ENCODE measurements around the gene EZH2.

Gene EZH2

DNA sequence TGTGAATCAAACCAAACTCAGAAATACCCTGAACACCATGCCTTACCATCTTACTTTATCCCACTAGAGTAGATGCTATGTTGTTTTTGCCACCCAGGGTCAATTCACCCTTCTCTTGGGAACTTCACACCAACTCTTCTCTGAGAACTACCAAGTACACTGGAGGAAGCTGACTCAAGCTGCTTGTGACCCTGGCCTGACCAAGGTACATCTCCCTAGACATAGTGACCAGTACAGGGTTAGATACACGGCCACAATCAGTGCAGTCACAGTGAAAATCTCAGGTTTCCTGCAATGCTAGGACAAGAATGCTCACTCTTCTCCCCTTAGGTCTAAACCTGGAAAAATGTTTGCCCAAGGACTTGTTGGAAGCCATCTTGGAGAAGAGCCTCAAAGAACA is 31.8 kb downstream of the EZH2 start:
- no peak for DNase-seq

DNA sequence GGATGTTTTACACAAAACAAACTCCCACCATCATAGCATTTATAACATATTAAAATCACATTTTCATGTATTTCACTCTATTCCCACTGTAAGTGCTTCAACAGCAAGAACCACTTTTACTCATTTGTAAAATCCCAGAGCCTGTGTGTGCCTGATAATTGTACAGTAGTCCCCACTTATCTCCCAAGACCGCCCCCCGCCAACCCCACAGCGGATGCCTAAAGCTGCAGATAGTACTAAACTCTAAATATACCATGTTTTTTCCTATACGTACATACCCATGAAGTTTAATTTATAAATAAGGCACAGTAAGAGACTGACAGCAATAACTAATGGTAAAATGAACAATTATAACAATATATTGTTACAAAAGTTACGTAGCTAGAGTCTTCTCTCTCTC is 33.5 kb downstream of the EZH2 start:
- DNase-seq: no peak

DNA sequence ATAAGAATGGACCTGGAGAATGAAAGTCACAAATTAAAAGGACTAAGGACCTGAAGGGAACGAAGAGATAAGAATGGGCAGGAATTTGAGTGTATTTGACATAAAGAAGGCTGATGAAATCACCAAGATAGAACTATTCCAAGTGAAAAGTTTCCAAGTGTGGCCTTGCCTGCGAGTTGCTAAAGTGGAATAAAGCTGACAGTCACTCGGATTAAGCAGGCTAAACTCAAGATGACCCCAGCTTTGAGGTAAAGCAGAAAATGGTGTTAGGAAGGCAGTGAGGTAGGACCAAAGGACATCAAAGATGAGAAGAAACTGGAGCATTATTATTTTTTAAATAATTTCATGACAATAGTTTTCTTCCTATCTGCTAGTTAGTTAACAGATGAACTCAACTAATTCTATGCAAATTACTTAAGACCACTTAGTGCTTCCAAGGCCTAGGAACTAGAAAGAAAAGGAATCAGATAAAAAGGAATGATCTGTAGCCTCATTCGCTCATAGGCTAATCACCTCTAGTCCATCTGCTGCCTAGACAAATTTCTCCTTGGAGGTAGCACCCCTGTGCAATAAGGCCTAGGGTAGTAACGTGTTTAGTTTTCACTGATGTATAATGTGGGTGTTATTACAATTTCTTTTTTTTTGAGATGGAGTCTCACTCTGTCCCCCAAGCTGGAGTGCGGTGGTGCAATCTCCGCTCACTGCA is 34.5 kb downstream of the EZH2 start:
- no peak for DNase-seq

DNA sequence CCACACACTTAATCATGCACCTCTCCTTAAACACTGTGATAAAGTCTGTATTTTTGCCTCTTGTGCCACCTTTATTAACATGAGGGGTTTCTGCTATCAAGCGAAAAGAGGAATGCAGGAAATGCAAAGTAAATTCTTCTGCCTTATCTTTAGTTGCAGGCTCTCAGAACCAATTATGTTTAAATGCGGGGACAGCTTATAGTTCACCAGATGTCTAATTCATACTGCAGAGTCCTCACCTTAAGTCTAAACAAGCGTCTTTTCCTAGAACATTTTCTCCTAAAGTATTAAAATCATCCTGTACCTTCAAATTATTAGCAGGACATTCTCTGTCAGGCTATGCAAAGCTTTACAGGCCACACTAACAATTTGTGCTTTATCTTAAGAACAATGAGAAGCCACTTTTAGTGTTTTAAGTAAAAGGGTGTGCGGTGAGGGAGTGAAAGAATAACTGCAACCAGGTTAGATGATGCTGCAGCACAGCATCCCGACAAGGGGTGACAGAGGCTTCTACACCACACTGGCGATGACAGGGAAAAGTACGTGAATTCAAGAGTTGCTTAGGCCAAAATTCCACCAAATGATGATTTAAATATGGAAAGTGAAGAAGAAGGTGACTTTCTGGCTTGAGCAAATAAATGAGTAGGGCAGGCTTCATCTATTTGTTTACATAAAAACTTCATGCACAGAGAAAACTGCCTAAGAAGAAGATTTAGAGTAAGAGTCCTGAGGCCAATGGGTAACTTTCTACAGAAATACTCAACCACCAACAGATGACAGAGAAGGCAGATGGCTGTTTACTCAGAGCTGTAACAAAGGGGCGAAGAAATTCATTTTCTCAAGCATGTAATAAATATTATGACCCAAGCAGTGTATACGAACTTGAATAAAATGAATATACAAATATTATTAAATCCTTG is 36.0 kb downstream of the EZH2 start:
- no peak for DNase-seq

DNA sequence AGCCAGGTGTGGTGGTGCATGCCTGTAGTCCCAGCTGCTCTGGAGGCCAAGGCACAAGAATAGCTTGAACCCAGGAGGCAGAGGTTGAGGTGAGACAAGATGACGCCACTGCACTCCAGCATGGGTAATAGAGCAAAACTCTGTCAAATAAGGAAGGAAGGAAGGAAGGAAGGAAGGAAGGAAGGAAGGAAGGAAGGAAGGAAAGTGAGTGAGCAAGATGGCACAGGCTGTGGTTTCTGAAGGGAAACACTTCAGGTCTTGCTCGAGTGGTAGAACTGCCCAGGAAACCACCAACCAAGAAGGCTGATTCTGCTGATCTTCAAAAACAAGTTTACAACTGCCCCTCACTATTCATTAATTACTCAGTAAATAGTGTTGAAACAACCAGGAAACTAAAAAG is 45.2 kb downstream of the EZH2 start:
- no peak for DNase-seq

DNA sequence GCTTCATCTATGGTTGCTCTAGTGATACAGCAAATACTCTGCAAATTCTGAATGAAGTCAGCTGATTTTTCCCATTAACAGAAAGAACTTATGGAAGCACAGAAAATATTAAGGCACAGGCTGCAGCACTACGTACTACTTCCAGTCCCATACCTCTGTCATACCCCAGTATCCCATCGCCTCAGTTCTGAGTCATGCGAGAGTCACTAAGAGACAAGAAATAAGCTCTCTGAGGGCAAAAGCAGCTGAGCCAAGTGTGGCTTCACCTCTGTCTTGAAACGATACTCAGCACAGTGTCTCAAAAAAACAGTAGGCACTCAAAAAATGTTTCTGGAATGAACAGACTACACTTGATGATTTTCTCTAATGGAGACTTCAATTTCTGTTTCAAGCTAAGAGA is 48.2 kb downstream of the EZH2 start:
- DNase-seq: no peak

DNA sequence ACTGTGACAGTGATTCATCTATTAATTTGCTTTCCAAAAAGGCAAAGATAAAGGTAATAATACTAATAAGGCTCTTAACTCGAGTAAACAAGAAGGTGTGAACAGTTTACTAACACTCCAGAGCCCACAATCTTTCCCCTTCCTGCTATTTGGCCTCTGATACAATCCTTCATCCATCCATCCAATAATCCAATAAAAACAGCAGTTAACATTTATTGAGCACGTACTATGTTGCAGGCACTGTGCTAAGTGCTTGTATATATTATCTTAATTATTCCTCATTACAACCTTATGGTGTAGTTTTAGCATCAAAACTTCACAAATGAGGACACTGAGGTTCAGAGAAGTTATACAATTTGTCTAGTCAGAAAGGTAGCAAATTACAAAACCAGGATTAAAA is 49.5 kb downstream of the EZH2 start:
- DNase-seq: no peak

DNA sequence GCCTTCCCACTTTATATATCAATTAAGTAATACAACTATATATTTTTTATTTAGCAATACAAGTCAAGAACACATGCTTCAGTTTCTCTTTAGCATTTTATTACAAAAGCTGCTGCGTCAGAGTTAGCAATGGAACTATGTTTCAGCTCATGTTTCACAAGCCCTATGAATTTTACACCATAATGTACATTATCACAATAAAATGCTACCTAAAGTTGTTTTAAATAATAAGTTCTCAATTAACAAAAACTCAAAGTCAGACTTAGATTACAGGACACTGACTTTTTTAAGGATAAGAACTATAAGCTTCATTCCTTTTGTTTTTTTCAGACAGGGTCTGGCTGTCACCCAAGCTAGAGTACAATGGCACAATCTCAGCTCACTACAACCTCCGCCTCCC is 52.3 kb downstream of the EZH2 start:
- DNase-seq: no peak

DNA sequence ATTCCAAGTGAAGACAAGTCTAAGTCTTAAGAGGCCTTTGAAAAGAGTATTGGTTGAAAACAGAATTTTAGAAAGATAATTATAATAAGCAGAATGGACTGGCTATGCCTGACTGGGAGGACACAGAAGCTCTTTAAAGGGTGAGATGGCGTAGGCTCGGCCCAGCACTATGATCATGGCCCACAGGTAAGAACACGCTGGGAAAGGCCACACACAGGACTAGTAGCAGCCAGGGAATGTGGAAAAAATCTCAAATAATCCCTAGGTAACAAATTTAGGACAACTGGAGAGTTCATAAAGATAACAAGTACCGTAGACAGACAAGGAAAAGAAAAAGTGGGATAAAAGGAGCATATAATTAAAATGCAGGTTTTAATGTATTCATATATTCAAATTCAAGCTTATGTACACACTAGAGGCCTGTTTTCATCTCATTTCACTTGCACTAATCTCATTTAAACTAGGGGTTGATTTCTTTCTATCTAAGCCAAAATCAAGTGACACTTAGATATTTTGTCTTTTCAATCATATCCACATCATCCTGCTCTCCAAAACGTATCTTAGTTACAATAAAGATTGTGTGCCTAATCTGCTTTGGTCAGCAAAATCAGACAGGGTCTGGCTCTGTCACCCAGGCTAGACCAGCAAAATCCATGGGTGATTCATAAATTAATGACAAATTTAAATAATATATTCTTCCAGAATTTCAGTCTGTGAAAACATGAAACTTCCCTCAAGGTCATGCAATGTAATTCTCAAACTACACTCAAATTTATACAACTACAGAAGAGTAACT is 53.0 kb downstream of the EZH2 start:
- DNase-seq: no peak

DNA sequence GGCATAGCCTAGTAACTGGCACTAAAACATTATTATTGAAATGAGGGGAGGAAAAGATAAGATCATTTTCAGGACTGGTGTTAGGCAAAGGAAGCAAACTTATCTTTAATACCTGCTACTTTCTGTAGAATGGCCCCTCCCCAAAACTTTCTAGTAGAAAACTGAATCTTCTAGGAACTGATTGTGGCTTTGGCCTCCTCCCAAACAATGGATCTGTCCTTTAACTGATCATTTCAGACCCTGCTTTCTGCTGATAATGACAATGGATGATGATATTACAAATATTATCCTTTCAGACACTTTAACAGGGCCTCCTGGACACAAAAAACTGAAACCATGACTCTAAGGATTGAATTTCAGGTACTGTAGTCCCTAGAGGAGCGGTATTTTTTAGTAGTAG is 55.1 kb downstream of the EZH2 start:
- no peak for DNase-seq

DNA sequence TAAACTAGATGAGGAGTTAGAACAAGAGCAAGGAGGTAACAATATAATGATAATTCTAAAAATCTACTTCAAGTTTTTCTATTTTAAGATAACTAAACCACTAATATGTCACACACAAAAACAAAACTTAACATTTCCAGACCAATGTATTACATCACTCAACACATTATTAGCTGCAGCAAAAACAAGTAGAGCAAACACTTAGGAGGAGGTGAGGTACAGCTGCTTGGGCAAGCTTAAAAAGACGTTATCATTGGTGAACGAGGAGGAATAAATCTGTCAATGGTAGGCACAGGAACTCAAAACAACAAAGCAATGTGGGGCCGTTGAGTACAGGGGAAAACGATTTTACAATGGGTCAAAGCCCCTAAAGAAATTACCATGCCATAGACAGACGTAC is 58.8 kb downstream of the EZH2 start:
- no peak for DNase-seq

DNA sequence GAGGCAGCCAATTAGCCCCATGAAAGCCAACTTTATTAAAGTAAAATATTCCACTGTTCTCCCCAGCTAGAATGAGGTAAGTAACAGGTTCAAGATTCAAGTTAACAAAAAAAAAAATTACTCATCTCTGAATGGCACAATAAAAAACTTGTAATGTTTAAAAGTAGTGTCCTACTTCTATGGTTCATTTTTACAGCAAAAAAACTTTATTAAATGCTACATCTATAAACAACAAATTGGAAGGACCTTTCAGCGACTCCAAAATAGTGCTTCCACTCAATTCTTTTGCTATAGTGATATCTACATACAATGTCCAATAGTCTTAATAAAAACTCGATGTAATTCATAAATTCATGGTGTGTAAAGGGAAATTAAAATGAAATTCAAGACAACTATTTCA is 59.2 kb downstream of the EZH2 start:
- DNase-seq: no peak

DNA sequence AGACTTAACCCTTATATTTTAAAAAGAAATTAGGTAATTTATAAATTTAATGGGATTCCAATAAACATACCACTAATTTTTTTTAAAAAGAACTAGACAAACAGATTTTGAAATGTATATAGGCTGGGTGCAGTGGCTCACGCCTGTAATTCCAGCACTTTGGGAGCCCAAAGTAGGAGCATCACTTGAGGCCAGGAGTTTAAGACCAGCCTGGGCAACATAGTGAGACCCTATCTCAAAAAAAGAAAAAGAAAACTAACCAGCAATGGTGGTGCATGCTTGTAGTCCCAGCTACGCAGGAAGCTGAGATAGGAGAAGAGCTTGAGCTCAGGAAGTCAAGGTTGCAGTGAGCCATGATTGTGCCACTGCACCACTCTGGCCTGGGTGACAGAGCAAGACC is 62.7 kb downstream of the EZH2 start:
- no peak for DNase-seq

DNA sequence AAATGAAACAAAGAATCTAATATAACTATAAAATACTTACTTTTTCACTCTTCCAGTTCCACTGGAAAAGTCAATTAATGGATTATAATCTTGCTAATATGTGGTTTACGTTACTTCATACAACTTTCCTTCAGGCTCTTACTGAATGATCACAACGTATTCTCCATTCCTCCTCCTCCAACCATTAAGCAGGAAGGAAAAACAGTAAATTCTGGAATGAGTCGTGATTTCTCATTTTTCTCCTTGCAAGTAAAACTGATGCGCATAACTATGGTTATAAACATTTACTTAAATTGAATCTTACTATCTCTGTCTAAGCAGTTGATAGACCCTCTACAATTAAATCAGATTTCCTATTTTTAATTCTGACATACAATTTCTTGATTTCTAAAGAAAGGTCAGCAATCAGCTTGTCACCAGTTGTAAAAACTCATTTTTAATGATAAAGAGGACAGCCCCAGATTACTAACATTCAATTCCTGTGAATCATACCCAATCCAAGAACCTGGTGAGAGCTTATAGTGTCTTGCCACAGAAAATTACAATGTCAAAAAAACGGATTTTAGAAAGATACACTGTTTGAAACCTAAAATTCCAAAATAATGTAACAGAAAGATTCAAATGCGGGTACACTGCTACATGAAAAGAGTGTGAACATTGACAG is 64.3 kb downstream of the EZH2 start:
- no peak for DNase-seq

DNA sequence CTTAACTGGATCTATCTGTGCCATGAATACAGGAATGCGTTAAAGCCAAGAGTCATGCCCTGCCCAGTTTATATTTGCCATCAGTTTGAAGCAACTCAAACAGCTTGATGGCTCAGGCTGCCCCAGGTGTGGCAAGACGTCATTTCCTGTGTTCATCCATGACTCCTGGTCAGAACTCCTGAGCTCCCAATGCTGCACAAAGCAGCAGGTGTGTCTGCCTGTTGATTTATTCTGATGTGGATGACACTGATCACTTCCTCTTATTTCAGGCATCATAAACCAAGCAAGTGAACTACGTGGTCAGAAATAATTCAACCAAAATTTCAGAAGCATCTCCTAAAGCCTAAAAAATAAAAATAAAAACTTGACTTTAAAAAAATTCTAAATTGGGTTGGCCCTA is 68.5 kb downstream of the EZH2 start:
- no peak for DNase-seq

DNA sequence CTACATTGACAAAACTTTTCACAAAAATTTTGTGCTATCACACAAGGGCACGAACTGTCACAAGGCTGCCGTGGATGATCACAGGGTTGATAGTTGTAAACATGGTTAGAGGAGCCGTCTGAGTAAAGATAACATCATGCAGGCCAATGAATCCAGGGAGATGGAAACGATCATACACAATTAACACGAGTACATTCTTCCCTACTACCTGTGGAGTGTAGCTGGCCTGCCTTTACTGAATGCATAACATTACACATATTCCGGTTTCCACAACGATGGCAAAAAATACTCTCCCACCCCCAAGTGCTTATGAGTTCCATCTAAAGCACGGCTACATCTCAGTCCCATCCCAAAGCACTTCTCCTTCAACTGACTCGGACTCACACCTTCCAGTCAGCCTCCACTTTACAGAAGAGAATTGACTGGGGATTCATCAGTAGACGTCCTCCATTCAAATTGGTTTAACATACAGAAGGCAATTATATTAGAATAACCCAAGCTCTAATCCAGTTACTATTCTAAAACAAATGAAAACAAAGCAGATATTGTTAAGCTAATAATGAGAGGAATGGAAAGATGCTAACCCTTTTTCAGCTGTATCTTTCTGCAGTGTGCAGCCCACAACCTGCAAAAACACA is 69.0 kb downstream of the EZH2 start:
- DNase-seq: no peak

DNA sequence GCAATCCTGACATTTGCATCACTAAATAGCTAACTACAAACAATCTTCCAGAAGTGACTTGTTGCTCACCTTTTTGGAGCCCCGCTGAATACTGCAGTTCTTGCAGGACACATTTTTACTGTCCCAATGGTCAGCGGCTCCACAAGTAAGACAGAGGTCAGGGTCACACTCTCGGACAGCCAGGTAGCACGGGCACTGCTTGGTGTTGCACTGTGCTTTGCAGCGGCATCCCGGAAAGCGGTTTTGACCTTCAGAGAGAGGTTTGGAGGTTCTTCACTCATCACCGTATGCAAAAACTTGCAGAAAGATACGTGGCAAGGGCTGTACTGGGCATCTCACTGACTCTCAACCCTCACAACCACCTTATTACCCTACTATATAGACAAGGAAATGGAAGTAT is 70.2 kb downstream of the EZH2 start:
- DNase-seq: no peak

DNA sequence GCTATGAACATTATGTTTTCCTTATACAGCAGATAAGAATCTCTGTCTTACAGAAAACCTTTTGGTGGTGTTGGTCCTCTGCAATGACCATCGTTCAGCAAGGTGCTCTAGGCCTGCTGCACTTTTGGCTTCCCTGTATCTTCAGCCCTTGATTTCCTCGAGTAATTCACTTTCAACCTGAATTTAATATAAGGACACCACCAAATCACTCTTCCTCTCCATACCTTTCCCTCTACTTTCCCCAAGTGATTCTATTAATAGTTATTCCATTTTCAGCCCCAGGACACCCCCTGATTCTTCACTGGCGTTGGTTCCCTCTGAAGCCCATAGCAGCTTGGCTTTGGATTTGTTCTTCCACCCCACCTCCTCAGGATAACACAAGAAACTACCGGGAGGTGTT is 72.2 kb downstream of the EZH2 start:
- DNase-seq: no peak

DNA sequence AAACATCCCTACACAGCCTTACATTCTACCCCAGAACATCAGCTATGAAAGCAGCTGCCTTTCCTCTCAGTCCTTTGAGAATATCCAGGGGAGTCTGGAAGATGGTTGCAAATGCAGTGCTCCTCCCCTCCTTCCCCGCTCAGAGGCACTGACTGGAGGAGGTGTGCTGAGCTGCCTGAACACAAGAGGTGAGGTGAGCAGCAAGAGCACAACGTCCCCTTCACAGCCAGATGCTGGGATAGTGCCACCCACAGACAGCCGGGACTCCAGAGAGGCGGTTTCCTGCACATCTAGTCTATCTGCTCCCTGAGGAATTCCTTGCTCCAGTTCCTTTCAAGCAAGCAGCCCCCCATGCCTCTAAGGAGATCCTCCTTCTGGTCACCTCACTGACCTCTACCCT is 74.2 kb downstream of the EZH2 start:
- no peak for DNase-seq

DNA sequence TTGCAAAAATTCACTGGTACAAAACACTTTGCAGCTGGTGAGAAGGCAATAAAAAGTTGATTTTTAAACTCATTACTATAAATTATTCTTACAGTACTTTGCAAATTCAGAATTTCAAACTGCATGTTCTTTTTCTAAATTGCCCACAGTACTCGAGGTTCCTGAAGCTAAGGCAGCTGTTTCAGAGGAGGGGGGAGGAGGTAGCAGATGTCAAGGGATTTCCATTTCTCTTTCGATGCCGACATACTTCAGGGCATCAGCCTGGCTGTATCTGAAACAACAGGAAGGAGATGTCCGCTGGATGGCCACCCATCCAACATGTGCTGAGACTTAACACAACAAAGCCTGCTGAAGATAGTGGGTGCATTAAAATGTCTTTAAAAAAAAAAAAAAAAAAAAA is 76.7 kb downstream of the EZH2 start:
- no peak for DNase-seq

DNA sequence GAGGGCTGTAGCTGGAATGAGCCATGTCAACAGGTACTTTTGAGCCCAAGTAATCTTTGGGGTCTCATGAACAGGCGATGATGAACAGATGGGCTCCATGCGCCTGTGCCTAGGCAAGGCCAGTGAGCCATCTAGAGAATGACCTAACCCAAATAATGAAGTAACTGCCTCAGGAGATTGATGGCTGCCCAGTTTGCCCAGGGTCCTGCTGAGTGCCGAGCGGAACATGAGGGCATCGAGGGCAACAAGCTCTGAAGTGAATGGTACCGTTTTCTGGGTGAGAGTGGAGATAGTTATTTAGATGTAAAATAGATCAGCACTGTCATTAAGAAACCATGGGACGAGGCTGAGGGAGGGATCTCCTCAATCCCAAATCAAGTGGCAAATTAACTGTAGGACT is 77.9 kb downstream of the EZH2 start:
- DNase-seq: no peak

DNA sequence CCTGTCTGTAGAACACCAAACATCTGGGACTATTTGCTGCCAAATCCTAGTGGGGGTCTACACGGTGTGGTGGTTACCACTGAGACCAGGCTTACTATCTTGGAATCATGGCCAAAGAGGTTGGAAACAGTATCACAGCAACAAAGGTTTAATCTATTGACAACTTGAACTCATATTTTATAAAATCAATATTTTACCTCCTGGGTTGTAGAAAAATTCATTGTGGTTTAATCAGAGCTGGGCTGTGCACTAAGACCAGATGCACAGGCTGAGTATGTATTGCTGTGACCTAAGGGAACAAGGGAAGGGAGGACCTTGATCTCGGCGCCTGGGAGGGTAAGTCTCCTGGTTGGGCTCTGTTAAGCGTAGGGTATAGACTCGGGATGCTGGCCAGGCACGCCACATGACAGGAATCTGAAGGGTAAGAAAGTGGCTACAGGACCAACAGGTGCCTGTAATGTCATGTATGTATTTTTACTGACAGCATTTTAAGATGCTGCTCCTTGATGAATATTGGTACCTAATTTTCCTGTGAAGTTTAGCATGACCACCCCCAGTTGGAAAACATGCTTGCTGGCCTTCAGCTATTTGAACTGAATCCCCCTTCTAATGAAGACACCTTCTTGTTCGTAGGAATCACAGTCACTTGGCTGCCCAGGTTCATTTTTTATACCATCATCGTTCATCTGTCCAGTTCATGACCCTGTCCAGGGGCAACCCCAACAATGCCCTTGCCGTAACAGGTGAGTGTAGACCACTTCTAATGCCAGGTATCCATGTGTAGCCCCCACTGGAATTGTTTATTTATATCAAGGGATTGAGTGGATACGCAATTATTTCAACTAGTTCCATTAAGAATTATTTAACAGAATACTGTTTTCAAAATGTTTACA is 79.5 kb downstream of the EZH2 start:
- no peak for DNase-seq

Data from activated T-cell treated with anti-CD3 and anti-CD28 coated beads, Interleukin-2, amount 50 U/mL, for 48 hours (primary cell).